GM18526 (cell line): ENCODE data around the gene MYL6B.

Experiments used
- POLR2A ChIP-seq: IDR thresholded peaks from 3 replicates; pipeline ENCODE4 v1.6.1; 2011; ENCODE audit not compliant: insufficient read length; ENCODE audit errors: extremely low read depth

The MYL6B gene

DNA sequence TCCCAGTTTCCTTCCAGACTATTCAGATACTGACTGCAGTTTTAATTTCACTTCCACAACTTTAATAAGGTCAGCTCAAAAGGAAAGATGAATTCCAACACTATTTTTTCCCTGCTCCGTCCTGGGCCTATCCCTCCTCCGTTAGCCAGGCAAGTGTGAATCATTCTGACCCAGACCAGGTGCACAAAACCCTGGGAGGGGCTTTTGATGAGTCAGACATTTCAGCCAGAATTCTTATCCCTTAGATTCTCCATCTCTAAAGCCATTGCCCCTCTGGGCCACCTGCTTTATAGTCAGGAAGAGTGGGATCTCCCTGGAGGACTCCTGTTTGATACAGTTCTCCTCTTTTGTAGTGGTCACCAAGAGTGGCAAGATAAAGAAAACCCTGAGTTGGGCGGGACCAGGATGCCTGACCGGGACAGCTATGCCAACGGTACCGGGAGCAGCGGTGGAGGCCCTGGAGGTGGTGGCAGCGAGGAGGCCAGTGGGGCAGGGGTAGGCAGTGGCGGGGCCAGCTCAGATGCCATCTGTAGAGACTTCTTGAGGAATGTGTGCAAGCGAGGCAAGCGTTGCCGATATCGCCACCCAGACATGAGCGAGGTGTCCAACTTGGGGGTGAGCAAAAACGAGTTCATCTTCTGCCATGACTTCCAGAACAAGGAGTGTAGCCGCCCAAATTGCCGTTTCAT is 32.1 kb upstream of the MYL6B start:
- TF ChIP-seq POLR2A, result no peak

- TF ChIP-seq POLR2A, result no peak
Measured at GRCh38 chr12:56121204-56121870, 31.1 kb upstream of the MYL6B start.

- TF ChIP-seq POLR2A, result no peak
Measured at GRCh38 chr12:56122637-56123036, 29.8 kb upstream of the MYL6B start.

GRCh38 chr12:56124133-56124532 is 28.3 kb upstream of the MYL6B start:
- TF ChIP-seq POLR2A, result no peak

GRCh38 chr12:56126732-56127239 is 25.6 kb upstream of the MYL6B start:
- no peak for TF ChIP-seq POLR2A

DNA sequence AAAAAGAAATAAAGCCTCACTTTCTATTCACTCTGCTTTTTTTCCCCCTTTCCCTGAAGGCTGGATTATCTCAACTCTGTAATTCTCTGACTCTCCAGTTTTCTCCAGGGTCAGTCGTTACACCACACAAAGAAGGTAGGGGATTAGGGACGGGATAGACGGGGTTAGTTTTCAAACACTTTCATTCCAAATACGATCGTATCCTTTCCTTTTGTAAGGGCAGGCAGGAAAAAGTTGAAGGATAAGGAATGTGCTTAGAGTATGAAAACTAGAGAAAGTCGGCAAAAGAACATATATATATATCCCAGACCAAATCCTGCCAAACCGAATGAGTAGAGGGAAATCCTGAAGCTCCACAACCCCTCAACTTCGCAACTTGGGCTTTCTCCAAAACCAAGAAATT is 24.9 kb upstream of the MYL6B start:
- no peak for TF ChIP-seq POLR2A

- peak; percentile 78 for TF ChIP-seq POLR2A
Measured at GRCh38 chr12:56127888-56128669, 24.3 kb upstream of the MYL6B start, which contains the start of gene ESYT1. TSS of gene ESYT1 (plus strand) at chr12:56128267. CDS start at chr12:56128320, 53 bp downstream.

GRCh38 chr12:56128670-56129205 is 23.6 kb upstream of the MYL6B start:
- TF ChIP-seq POLR2A, result no peak

DNA sequence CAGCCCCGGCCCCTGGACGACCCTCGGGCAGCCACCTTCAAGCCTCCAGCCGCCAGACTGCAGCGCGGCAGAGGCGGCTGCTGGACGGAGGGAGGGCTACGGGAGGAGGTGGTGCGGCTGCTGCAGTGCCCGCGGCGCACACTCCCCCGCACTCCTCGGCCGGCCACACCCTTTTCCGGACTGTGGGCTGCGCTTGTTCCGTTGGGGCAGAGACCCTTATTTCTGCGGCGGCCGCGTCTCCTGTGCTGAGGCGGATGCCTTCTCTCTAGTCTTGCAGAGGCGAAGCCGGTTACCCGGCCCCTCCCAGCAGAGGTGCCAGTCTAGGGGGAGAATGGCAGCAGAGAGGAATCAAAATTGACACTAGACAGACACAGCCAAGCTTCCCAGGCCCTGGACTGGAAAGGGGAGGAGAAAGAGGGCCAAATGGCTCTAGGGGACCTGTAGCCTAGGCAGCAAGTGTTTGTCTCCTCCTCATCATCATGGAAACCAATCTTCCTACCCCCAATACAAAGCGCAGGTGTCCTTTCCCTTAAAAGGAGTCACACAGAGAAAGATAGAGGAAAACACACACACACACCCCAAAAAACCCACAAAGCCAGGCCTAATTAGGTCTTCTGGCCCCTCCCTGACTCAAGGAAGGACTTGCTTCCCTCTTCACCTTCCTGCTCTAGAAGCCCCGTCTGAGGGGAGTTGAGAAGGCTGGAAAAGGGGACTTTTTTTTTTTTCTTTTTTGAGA is 23.0 kb upstream of the MYL6B start:
- TF ChIP-seq POLR2A, result no peak

DNA sequence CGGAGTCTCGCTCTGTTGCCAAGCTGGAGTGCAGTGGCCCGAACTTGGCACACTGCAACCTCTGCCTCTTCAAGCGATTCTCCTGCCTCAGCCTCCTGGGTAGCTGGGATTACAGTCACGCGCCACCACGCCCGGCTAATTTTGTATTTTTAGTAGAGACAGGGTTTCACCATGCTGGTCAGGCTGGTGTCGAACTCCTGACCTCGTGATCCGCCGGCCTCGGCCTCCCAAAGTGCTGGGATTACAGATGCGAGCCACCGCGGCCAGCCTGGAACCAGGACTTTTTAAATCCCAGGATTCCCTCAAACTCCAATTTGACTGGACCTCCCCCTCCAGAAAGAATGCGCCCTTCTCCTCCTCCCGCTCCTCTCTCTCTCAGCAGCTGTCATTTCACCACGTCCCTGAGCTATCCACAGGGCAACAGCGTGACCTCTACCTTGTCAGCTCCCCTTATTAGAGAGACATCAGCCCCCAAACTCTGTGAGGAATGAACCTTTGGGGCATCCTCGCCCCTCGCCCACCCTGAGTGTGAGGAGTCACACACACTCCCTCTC is 22.4 kb upstream of the MYL6B start:
- no peak for TF ChIP-seq POLR2A

DNA sequence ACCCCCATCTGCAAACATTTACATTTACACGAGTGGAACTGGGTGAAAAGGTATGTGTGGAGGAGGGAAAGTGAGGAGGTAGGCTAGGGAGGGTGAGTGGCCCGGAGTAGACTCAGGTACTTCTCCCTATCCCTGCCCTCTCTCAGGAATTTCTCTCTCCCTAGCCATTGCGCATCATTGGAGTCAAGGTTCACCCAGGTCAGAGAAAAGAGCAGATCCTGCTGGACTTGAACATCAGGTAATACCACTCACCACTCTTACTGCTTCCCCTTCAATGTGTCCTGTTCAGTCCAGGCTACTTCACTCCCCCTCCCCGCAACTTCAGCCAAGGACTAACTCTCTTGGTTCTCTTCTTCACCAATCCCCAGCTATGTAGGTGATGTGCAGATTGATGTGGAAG is 21.5 kb upstream of the MYL6B start:
- TF ChIP-seq POLR2A, result no peak

DNA sequence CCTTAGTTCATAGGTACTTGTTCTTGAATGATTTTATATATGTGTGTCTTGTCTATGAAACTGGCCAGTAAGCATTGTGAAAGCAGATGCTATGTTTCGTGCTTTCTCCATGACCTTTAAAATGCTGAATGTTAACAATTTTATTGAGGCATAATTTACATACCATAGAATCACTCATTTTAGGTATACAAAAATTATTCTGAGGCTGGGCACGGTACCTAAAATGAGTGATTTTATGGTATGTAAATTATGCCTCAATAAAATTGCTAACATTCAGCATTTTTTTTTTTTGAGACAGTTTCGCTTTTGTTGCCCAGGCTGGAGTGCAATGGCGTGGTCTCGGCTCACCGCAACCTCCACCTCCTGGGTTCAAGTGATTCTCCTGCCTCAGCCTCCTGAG is 17.5 kb upstream of the MYL6B start:
- no peak for TF ChIP-seq POLR2A

DNA sequence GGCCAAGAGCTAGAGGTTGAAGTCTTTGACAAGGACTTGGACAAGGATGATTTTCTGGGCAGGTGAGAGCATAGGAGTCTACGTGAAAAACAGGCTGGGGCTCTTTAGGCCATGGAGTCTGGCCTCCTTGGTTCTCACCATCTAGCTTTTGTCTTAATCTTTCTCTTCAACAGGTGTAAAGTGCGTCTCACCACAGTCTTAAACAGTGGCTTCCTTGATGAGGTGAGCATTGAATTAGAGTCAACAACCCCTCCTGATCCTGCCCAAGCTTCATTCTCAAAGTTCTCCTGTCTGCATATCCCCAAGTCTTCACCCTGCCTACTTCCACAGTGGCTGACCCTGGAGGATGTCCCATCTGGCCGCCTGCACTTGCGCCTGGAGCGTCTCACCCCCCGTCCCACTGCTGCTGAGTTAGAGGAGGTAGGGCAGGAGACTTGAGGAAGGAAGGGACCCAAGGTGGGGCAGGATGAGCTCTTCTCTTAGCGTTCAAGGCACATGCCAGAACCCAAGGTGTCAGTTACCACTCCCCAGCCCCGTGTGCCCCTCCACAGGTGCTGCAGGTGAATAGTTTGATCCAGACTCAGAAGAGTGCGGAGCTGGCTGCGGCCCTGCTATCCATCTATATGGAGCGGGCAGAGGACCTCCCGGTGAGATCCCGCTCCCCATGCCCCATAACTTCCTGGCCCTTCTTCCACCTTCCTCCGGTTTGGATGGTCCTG is 14.4 kb upstream of the MYL6B start:
- no peak for TF ChIP-seq POLR2A
